ENCODE measurements around the gene GHITM. TPM values are rescaled to one million over a fixed set of nuclear protein-coding genes. Genes with fewer than 3 reads are reported as not detected.

The GHITM gene
- total and polyA plus RNA-seq, 2 donors (not counting 1 experiment from before 2014, with no cell fraction given): 167 to 259 TPM

DNA sequence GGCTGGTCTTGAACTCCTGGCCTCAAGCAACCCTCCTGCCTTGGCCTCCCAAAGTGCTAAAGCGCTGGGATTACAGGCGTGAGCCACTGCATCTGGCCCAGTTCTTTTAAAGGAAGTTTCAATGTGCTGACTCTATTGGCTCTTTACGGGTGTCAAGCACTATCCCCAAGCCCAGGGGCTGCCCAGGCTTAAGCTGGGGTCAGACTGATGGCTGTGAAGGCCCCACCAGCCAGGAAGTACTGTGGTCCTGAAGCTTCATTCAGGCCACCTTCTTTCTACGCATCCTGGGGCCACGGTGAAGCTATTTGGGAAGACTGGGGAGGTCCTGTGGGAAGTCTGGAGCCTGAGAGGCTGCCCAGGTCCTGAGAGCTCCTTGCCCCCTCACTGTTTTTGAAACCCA, 42.3 kb downstream of the GHITM start:
- Histone ChIP-seq H3K79me2 (ENCODE audit: control insufficient read depth, insufficient read depth, low read length) (no peaks in the 10 kb centered on the region), H3K9ac (ENCODE audit: insufficient read depth, low read length) (no peak overlapping the region)
- TF ChIP-seq, protein P1, sequence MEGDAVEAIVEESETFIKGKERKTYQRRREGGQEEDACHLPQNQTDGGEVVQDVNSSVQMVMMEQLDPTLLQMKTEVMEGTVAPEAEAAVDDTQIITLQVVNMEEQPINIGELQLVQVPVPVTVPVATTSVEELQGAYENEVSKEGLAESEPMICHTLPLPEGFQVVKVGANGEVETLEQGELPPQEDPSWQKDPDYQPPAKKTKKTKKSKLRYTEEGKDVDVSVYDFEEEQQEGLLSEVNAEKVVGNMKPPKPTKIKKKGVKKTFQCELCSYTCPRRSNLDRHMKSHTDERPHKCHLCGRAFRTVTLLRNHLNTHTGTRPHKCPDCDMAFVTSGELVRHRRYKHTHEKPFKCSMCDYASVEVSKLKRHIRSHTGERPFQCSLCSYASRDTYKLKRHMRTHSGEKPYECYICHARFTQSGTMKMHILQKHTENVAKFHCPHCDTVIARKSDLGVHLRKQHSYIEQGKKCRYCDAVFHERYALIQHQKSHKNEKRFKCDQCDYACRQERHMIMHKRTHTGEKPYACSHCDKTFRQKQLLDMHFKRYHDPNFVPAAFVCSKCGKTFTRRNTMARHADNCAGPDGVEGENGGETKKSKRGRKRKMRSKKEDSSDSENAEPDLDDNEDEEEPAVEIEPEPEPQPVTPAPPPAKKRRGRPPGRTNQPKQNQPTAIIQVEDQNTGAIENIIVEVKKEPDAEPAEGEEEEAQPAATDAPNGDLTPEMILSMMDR (conservative IDR thresholded peaks at IDR 0.05 in 1 of 2, IDR thresholded peaks at IDR 0.05 in 1 of 2; ENCODE audit: low read depth in 1 of 2, low read length in 2 of 2): no peak
- TF ChIP-seq EZH2 (IDR thresholded peaks at IDR 0.05; ENCODE audit: low read length, missing control alignments): no peak

DNA sequence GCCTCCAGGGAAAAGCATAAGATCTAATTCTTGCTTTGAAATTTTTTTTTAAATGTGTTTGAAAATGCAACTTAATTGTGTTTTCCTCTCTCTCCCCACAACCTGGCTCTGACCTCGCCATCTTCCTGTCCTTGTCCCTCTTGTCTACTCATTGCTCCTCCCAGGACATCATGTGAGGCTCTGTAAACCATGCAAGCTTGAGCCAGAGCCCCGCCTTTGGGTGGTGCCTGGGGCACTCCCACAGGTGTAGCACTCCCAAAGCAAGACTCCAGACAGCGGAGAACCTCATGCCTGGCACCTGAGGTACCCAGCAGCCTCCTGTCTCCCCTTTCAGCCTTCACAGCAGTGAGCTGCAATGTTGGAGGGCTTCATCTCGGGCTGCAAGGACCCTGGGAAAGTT, 45.2 kb downstream of the GHITM start:
- Histone ChIP-seq H3K79me2 (ENCODE audit: control insufficient read depth, insufficient read depth, low read length) (no peaks in the 10 kb centered on the region), H3K36me3 (ENCODE audit: control insufficient read depth, insufficient read depth, low read length) (no peaks in the 10 kb centered on the region), H3K27ac (ENCODE audit: insufficient read depth, low read length) (no peak overlapping the region), H3K9me3 (ENCODE audit: control insufficient read depth, insufficient read depth, low read depth, low read length) (no peaks in the 10 kb centered on the region), H4K20me1 (ENCODE audit: control insufficient read depth, extremely low read depth, insufficient read depth, low read length) (no peaks in the 10 kb centered on the region), H3K27me3 (ENCODE audit: control insufficient read depth, insufficient read depth, low read length) (no peaks in the 10 kb centered on the region), H2AFZ (ENCODE audit: low read length) (no peak overlapping the region), H3K4me3 (replicated peaks in 1 of 4; ENCODE audit: control extremely low read depth in 1 of 4, insufficient read depth in 1 of 4, low read depth in 3 of 4, low read length in 4 of 4) (no peak overlapping the region), H3K4me2 (ENCODE audit: extremely low read depth, insufficient read depth, low read length) (no peak overlapping the region), H3K9ac (ENCODE audit: insufficient read depth, low read length) (no peak overlapping the region), H3K4me1 (ENCODE audit: control insufficient read depth, extremely low read depth, insufficient read depth, low read length) (no peaks in the 10 kb centered on the region)
- DNase-seq (ENCODE audit: low read depth in 2 of 2): no peak
- TF ChIP-seq, protein P1 (conservative IDR thresholded peaks at IDR 0.05 in 1 of 2, IDR thresholded peaks at IDR 0.05 in 1 of 2; ENCODE audit: low read depth in 1 of 2, low read length in 2 of 2): no peak
- no peak for TF ChIP-seq EZH2 (IDR thresholded peaks at IDR 0.05; ENCODE audit: low read length, missing control alignments)

More for the DNA sequence above, 42.3 kb downstream of the GHITM start:
- no peaks in the 10 kb centered on the region for H3K27me3 ChIP-seq (ENCODE audit: control insufficient read depth, insufficient read depth, low read length)
- no peak for DNase-seq (ENCODE audit: low read depth in 2 of 2)
- H3K4me2 ChIP-seq (ENCODE audit: extremely low read depth, insufficient read depth, low read length): no peak overlapping the region
- H3K9me3 ChIP-seq (ENCODE audit: control insufficient read depth, insufficient read depth, low read depth, low read length): no peaks in the 10 kb centered on the region
- no peaks in the 10 kb centered on the region for H4K20me1 ChIP-seq (ENCODE audit: control insufficient read depth, extremely low read depth, insufficient read depth, low read length)
- H3K4me3 ChIP-seq (replicated peaks in 1 of 4; ENCODE audit: control extremely low read depth in 1 of 4, insufficient read depth in 1 of 4, low read depth in 3 of 4, low read length in 4 of 4): no peak overlapping the region
- H3K27ac ChIP-seq (ENCODE audit: insufficient read depth, low read length): no peak overlapping the region
- no peaks in the 10 kb centered on the region for H3K36me3 ChIP-seq (ENCODE audit: control insufficient read depth, insufficient read depth, low read length)
- H3K4me1 ChIP-seq (ENCODE audit: control insufficient read depth, extremely low read depth, insufficient read depth, low read length): no peaks in the 10 kb centered on the region
- no peak overlapping the region for H2AFZ ChIP-seq (ENCODE audit: low read length)

DNA sequence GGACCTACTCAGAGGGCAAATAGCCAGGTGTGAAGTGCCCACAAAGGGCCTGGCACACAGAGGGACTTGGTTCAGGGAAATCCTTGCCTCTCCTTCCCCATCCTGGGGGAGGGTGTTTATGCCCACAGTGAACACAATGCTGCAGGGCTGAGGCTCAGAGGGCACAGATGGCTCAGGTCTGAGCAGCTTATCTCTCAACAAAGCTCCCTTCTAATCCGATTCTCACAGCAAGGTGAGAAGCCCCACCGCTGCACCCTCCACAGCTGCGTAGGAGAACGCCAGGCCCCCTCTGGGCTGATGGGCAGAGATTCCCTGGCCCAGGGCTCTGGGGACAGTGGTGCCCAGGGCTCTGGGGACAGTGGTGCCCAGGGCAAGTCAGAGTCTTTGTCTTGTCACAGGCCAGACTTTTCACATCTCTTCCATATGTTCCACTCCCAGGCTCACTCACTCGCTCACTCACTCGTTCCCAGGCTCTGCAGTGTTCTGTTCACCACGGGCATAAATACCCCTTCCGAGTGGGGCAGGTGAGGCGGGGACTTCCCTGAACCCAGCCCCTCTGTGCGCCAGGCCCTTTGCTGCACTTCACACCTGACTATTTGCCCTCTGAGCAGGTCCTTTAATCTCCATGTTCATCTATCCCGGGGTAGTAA, 46.3 kb downstream of the GHITM start:
- H4K20me1 ChIP-seq (ENCODE audit: control insufficient read depth, extremely low read depth, insufficient read depth, low read length): no peaks in the 10 kb centered on the region
- H3K9me3 ChIP-seq (ENCODE audit: control insufficient read depth, insufficient read depth, low read depth, low read length): no peaks in the 10 kb centered on the region
- no peak overlapping the region for H3K9ac ChIP-seq (ENCODE audit: insufficient read depth, low read length)
- H3K36me3 ChIP-seq (ENCODE audit: control insufficient read depth, insufficient read depth, low read length): no peaks in the 10 kb centered on the region
- H3K27ac ChIP-seq (ENCODE audit: insufficient read depth, low read length): no peak overlapping the region
- no peaks in the 10 kb centered on the region for H3K79me2 ChIP-seq (ENCODE audit: control insufficient read depth, insufficient read depth, low read length)
- H3K27me3 ChIP-seq (ENCODE audit: control insufficient read depth, insufficient read depth, low read length): no peaks in the 10 kb centered on the region
- TF ChIP-seq EZH2 (IDR thresholded peaks at IDR 0.05; ENCODE audit: low read length, missing control alignments): no peak
- TF ChIP-seq, protein P1 (conservative IDR thresholded peaks at IDR 0.05 in 1 of 2, IDR thresholded peaks at IDR 0.05 in 1 of 2; ENCODE audit: low read depth in 1 of 2, low read length in 2 of 2): no peak
- H2AFZ ChIP-seq (ENCODE audit: low read length): no peak overlapping the region
- H3K4me2 ChIP-seq (ENCODE audit: extremely low read depth, insufficient read depth, low read length): no peak overlapping the region
- H3K4me3 ChIP-seq (replicated peaks in 1 of 4; ENCODE audit: control extremely low read depth in 1 of 4, insufficient read depth in 1 of 4, low read depth in 3 of 4, low read length in 4 of 4): no peak overlapping the region
- DNase-seq (ENCODE audit: low read depth in 2 of 2): no peak
- H3K4me1 ChIP-seq (ENCODE audit: control insufficient read depth, extremely low read depth, insufficient read depth, low read length): no peaks in the 10 kb centered on the region

Measured in fibroblast of lung (primary cell).